LNCaP clone FGC (cell line): ENCODE data around the gene CAV3.

Experiments
- DNase-seq: peaks from one replicate; pipeline ENCODE4 v3.0.0-alpha.2; 2011; ENCODE audit warnings: low read depth
- H3K4me3 ChIP-seq: 2 replicates; pipeline ENCODE4 v1.5.1; 2011; ENCODE audit warnings: mild to moderate bottlenecking, low read depth, low read length, control low read depth
- TF ChIP-seq, protein P1 (sequence below): IDR thresholded peaks from 2 replicates; pipeline ENCODE4 v1.5.1; 2012; ENCODE audit warnings: mild to moderate bottlenecking; ENCODE audit not compliant: control insufficient read depth, insufficient read depth; ENCODE audit errors: extremely low read depth

The CAV3 gene

DNA sequence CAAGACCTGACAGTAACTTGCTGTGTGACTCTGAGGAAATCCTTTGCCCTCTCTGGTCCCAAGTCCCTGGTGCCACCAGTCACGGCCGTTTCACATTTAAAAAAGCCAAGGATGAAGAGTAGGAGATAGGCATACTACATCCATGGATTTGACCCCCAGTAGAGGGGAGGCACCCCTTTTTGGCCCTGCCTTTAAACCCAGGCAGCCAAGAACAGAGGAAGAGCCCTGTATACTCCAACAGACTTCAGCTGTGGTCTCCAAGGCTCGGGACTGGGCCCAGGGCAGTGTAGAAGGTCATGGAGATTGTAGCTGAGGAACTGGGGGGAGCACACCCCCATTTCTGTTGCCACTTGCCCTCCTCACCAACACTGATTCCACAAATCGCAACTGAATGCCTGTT lies 3.7 kb downstream of the CAV3 start:
- H3K4me3 ChIP-seq, result no peak overlapping the region
- TF ChIP-seq, protein P1, sequence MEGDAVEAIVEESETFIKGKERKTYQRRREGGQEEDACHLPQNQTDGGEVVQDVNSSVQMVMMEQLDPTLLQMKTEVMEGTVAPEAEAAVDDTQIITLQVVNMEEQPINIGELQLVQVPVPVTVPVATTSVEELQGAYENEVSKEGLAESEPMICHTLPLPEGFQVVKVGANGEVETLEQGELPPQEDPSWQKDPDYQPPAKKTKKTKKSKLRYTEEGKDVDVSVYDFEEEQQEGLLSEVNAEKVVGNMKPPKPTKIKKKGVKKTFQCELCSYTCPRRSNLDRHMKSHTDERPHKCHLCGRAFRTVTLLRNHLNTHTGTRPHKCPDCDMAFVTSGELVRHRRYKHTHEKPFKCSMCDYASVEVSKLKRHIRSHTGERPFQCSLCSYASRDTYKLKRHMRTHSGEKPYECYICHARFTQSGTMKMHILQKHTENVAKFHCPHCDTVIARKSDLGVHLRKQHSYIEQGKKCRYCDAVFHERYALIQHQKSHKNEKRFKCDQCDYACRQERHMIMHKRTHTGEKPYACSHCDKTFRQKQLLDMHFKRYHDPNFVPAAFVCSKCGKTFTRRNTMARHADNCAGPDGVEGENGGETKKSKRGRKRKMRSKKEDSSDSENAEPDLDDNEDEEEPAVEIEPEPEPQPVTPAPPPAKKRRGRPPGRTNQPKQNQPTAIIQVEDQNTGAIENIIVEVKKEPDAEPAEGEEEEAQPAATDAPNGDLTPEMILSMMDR, result no peak
- no peak for DNase-seq

DNA sequence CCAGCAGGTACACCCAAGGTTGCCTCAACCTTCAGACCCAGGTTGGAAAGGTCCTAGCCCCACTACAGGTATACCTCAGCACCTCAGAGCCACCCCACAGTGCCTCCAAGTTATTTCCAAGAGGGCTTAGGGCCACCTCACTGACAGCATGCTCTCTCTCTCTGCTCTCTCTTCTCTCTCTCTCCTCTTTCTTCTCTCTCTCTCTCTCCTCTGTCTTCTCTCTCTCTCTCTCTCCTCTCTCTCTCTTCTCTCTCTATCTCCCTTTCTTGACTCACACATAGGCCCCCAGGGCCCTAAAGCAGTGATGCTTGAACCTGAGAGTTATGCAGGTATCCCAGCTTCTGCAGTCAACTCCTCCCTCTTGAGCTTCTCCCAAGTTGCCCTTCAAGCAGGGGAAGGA lies 4.2 kb downstream of the CAV3 start:
- DNase-seq, result no peak
- TF ChIP-seq, protein P1, result no peak
- no peak overlapping the region for H3K4me3 ChIP-seq

DNA sequence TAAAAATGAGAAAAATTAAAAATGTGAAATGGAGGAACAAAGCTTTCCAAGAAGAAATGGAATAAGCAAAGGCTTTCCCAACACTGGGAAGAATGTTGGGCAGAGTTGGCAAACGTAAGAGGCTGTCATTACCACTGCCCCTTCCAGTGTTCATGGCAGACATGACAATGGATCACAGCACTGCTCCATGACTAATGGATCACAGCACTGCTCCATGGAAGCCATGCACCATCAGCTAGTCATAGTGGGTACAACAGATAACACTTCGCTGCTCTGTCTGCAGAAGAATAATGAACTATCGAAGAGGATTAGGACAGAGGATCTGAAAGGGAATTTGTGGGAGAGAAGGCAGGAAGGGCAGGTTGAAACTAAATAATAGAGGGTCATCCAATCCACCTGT lies 5.0 kb downstream of the CAV3 start:
- no peak overlapping the region for H3K4me3 ChIP-seq
- no peak for DNase-seq
- TF ChIP-seq, protein P1, result no peak

DNA sequence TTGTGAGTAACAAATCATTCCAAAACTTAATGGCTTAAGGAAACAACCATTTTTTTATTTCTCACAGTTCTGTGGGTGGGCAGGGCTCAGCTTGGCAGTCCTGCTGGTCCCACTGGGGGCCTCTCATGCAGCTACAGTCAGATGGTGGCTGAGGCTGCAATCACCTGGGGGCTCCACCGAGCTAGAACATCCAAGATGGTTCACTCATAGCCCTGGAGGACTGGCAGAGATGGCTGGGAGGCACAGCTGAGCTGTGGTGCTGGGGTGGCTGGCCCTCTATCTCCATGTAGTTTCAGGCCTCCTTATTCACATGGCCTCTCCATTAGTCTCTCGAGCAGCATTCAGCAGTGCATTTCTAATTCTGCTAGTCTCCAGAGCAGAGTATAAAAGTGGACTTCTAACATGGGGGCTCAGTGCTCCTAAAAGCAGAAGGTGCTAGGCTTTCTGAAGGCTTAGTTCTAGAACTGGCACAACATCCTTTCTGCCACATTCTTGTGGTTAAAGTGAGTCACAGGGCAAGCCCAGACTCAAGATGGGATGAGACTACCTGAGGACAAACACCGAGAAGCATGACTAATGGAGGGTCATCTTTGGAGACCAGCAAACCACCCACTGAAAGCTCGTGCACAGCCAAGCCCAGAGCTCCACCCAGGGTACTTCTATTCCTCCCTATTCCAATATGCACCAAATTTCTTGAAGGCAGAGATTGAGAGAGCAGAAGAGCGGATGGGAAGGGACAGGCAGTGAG lies 6.3 kb downstream of the CAV3 start:
- TF ChIP-seq, protein P1, result no peak
- H3K4me3 ChIP-seq, result no peak overlapping the region
- DNase-seq, result no peak

DNA sequence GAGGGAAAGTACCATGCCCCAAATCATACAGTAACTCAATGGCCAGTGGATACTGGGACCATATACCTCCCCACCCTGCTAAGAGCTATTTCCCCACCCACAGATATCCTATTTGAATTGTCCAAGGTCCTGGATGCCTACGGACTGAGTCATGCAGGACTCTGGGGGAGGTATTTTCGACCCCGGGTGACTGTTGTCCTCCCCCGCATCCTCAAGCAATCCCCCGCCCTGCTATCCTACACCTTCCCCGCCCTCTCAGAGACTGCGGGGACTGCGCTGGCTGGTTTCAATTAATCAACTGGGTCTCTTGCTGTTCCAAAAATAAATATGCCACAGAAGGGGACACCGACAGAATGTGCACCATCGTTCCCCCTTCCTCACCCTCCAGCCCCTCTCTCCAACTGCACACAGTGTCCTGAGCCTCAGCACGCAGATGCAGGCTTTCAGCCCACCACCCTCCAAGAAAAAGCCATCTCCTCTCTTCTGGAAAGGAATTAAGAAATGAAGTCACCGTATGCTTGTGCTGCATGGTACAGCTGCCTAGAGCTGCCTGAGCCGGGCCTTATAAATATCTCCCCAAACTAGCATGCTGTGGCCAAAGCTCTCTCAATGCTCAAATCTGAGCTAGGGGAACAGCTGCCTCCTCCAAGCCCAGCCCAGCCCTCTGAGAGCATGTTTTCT lies 8.1 kb downstream of the CAV3 start:
- TF ChIP-seq, protein P1, result no peak
- DNase-seq, result no peak
- no peak overlapping the region for H3K4me3 ChIP-seq

DNA sequence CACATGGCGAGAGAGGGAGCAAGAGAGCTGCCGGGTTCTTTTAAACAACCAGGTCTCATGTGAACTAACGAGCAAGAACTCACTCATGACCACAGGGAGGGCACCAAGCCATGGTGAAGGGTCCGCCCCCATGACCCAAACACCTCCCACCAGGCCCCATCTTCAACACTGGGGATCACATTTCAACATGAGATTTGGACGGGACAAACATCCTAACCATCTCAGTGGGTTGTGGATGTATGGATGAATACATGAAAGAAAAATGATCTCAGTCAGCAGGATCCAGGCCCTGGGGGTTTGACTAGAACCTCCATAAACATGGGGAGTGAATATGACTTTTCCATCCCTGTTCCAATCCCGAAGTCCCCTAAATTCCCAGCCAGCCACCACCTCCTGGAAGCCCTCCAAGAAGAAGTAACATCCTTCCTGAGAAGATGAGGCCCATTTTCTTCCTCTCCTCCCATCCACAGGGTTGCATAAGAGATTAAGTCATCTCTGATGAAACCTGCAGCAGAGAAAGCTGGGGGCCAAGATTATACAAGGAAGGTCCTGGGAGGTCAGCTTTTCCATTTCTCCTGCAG lies 9.5 kb downstream of the CAV3 start:
- TF ChIP-seq, protein P1, result no peak
- H3K4me3 ChIP-seq, result no peak overlapping the region
- no peak for DNase-seq
